Lower leg skin (tissue), 3 donors: ENCODE measurements around the gene NCOA3.

Experiments
- CTCF ChIP-seq, 3 donors: fragments of 450-650 bp; IDR thresholded peaks; one replicate each; pipeline ENCODE4 v1.5.1; 2016; ENCODE audit warnings: antibody characterized with exemption in 3 of 3, mild to moderate bottlenecking in 3 of 3, moderate library complexity in 2 of 3
- POLR2A ChIP-seq, 2 donors: fragments of 450-650 bp; IDR thresholded peaks; one replicate each; pipeline ENCODE4 v1.6.1; 2016 to 2017; ENCODE audit warnings: antibody characterized with exemption in 2 of 2, mild to moderate bottlenecking in 1 of 2, moderate library complexity in 1 of 2

GRCh38 chr20:47706345-47706744 is 204.7 kb downstream of the NCOA3 start:
- TF ChIP-seq CTCF (IDR thresholded peaks at IDR 0.05) (no peak), POLR2A (IDR thresholded peaks at IDR 0.05) (no peak)
